DND-41 (cell line): ENCODE results near the gene SLC6A12.

Experiments used
- ATAC-seq: fragments of 200-7000 bp; cut with Tn5 transposase; 3 replicates; pipeline ENCODE4 v1.9.1; 2021; ENCODE audit warnings: low read depth; ENCODE audit not compliant: insufficient read depth
- DNase-seq: peaks from one replicate; pipeline ENCODE4 v3.0.0-alpha.2; 2020
- H2AFZ ChIP-seq: 2 replicates; pipeline ENCODE4 v1.6.0; 2012; ENCODE audit warnings: low read depth, low read length
- H3K27ac ChIP-seq: 2 replicates; pipeline ENCODE4 v1.5.1; 2012; ENCODE audit warnings: low read length, inconsistent platforms
- H3K27me3 ChIP-seq: fragments of 200-600 bp; sonication (generic); 2 replicates; pipeline ENCODE4 v1.6.0; 2012; ENCODE audit warnings: low read length, mild to moderate bottlenecking, inconsistent platforms; ENCODE audit not compliant: insufficient read depth, poor library complexity
- H3K36me3 ChIP-seq: 2 replicates; pipeline ENCODE4 v1.5.1; 2012; ENCODE audit warnings: low read length, inconsistent platforms; ENCODE audit not compliant: insufficient read depth
- H3K4me1 ChIP-seq: 2 replicates; pipeline ENCODE4 v1.5.1; 2012; ENCODE audit warnings: mild to moderate bottlenecking, low read length; ENCODE audit not compliant: insufficient read depth
- H3K4me2 ChIP-seq: 2 replicates; pipeline ENCODE4 v1.6.0; 2012; ENCODE audit warnings: mild to moderate bottlenecking, moderate library complexity, low read length, inconsistent platforms; ENCODE audit not compliant: insufficient read depth
- H3K4me3 ChIP-seq, 2 experiments: fragments of 200-600 bp in 1 of 2; shearing (Covaris generic) in 1 of 2; 2 replicates each; pipeline ENCODE4 v1.5.1; 2012 to 2016; ENCODE audit warnings: inconsistent platforms in 2 of 2, low read length in 2 of 2, mild to moderate bottlenecking in 2 of 2, low read depth in 1 of 2, moderate library complexity in 1 of 2
- H3K79me2 ChIP-seq: 2 replicates; pipeline ENCODE4 v1.6.0; 2012; ENCODE audit warnings: low read length, inconsistent platforms; ENCODE audit not compliant: insufficient read depth
- H3K9ac ChIP-seq: 2 replicates; pipeline ENCODE4 v1.6.0; 2012; ENCODE audit warnings: low read depth, mild to moderate bottlenecking, inconsistent platforms, low read length, moderate library complexity
- H3K9me3 ChIP-seq: 2 replicates; pipeline ENCODE4 v1.5.1; 2012; ENCODE audit warnings: low read length, moderate library complexity, mild to moderate bottlenecking, inconsistent platforms; ENCODE audit not compliant: insufficient read depth, severe bottlenecking
- H4K20me1 ChIP-seq: 2 replicates; pipeline ENCODE4 v1.6.0; 2012; ENCODE audit warnings: low read length; ENCODE audit not compliant: insufficient read depth
- CTCF ChIP-seq: IDR thresholded peaks from 2 replicates; pipeline ENCODE4 v1.5.1; 2012; ENCODE audit warnings: borderline replicate concordance, low read length, moderate library complexity, mild to moderate bottlenecking; ENCODE audit not compliant: poor library complexity, severe bottlenecking; ENCODE audit errors: extremely low read depth
- EZH2 ChIP-seq: IDR thresholded peaks from 3 replicates; pipeline ENCODE4 v1.6.1; 2012; ENCODE audit warnings: borderline replicate concordance, low read depth, mild to moderate bottlenecking, moderate library complexity, low read length, inconsistent platforms; ENCODE audit not compliant: severe bottlenecking

Gene SLC6A12

GRCh38 chr12:159156-159782, 54.7 kb downstream of the SLC6A12 start:
- ATAC-seq: no peak
- peaks cover 19% of the 10 kb centered on the region for H3K27me3 ChIP-seq
- no peak for TF ChIP-seq CTCF
- no peak for TF ChIP-seq EZH2

GRCh38 chr12:157644-158043, 56.3 kb downstream of the SLC6A12 start:
- ATAC-seq (no peak), DNase-seq (no peak)
- Histone ChIP-seq H2AFZ (no peak overlapping the region), H4K20me1 (0 out of 2 replicates have a peak, but pooled peaks cover 6% of the 10 kb centered on the region), H3K4me1 (no peaks in the 10 kb centered on the region), H3K4me3 (no peak overlapping the region), H3K9me3 (no peaks in the 10 kb centered on the region), H3K79me2 (no peaks in the 10 kb centered on the region), H3K9ac (no peak overlapping the region), H3K27ac (no peak overlapping the region), H3K4me2 (no peak overlapping the region), H3K27me3 (peaks cover 24% of the 10 kb centered on the region), H3K36me3 (no peaks in the 10 kb centered on the region)
- TF ChIP-seq CTCF (no peak), EZH2 (no peak)

More at GRCh38 chr12:159156-159782, 54.7 kb downstream of the SLC6A12 start:
- Histone ChIP-seq H2AFZ (no peak overlapping the region), H3K9me3 (no peaks in the 10 kb centered on the region), H3K27ac (no peak overlapping the region), H3K4me3 (no peak overlapping the region), H3K36me3 (no peaks in the 10 kb centered on the region), H3K4me2 (no peak overlapping the region), H4K20me1 (0 out of 2 replicates have a peak, but pooled peaks cover 3% of the 10 kb centered on the region), H3K9ac (no peak overlapping the region), H3K79me2 (no peaks in the 10 kb centered on the region), H3K4me1 (no peaks in the 10 kb centered on the region)
- DNase-seq: no peak

- Histone ChIP-seq H3K9me3 (no peaks in the 10 kb centered on the region), H3K36me3 (no peaks in the 10 kb centered on the region), H3K27ac (no peak overlapping the region), H2AFZ (no peak overlapping the region), H3K4me3 (no peak overlapping the region), H3K4me1 (no peaks in the 10 kb centered on the region), H3K9ac (no peak overlapping the region), H4K20me1 (0 out of 2 replicates have a peak, but pooled peaks cover 9% of the 10 kb centered on the region), H3K4me2 (no peak overlapping the region), H3K27me3 (peaks cover 31% of the 10 kb centered on the region), H3K79me2 (no peaks in the 10 kb centered on the region)
- DNase-seq (no peak), ATAC-seq (no peak)
- no peak for TF ChIP-seq CTCF
- TF ChIP-seq EZH2: no peak
Observed at GRCh38 chr12:156945-157344, 57.0 kb downstream of the SLC6A12 start.
